Germinal center (tissue), 1 donor: ENCODE data around the gene SNX27.

Experiments used
- DNase-seq: peaks from one replicate; pipeline ENCODE4 v3.0.0; 2012; ENCODE audit warnings: mixed read lengths, low spot score

SNX27 gene

GRCh38 chr1:151705753-151706463, 94.1 kb downstream of the SNX27 start:
- no peak for DNase-seq

- no peak for DNase-seq
Observed at GRCh38 chr1:151706464-151707415, 94.9 kb downstream of the SNX27 start.

GRCh38 chr1:151707541-151708065, 95.8 kb downstream of the SNX27 start:
- DNase-seq = no peak

GRCh38 chr1:151708891-151709290, 97.0 kb downstream of the SNX27 start:
- no peak for DNase-seq

- DNase-seq = no peak
Observed at GRCh38 chr1:151710187-151710840, 98.5 kb downstream of the SNX27 start.

- no peak for DNase-seq
Observed at GRCh38 chr1:151711044-151711800, 99.4 kb downstream of the SNX27 start.

- no peak for DNase-seq
Observed at GRCh38 chr1:151711951-151712350, 100.1 kb downstream of the SNX27 start.

- no peak for DNase-seq
Observed at GRCh38 chr1:151713044-151713443, 101.2 kb downstream of the SNX27 start.

- no peak for DNase-seq
Observed at GRCh38 chr1:151713874-151714273, 102.0 kb downstream of the SNX27 start.

GRCh38 chr1:151714820-151715725, 103.2 kb downstream of the SNX27 start:
- no peak for DNase-seq

- no peak for DNase-seq
Observed at GRCh38 chr1:151715726-151716404, 104.0 kb downstream of the SNX27 start.

- DNase-seq = no peak
Observed at GRCh38 chr1:151716405-151716762, 104.5 kb downstream of the SNX27 start.

GRCh38 chr1:151716771-151717631, 105.2 kb downstream of the SNX27 start, which contains the start of gene CELF3:
Gene CELF3 (minus strand): TSS chr1:151716803. CDS start chr1:151716020, 783 bp downstream.
- DNase-seq = peak; percentile 20

GRCh38 chr1:151718011-151718431, 106.2 kb downstream of the SNX27 start:
- DNase-seq = no peak

GRCh38 chr1:151718666-151719065, 106.8 kb downstream of the SNX27 start:
- DNase-seq = no peak

GRCh38 chr1:151720125-151720524, 108.3 kb downstream of the SNX27 start:
- DNase-seq = no peak

- no peak for DNase-seq
Observed at GRCh38 chr1:151720554-151720953, 108.7 kb downstream of the SNX27 start.

- DNase-seq = peak; percentile 88
Observed at GRCh38 chr1:151720974-151721787, 109.3 kb downstream of the SNX27 start, which contains the start of gene RIIAD1. Gene RIIAD1 (plus strand): TSS chr1:151721522. CDS start chr1:151721537, 15 bp downstream.
